Mucosa of stomach (tissue), 1 donor: Measurements from ENCODE around the gene CTIF.
"Not testable (repeated sequence)": the region's sequence is repeated elsewhere in the genome, so short reads cannot be mapped to it uniquely, and the experiment has no call there.

Source experiments
- H3K27me3 ChIP-seq: one replicate; pipeline ENCODE4 v1.7.0; 2013; ENCODE audit warnings: mild to moderate bottlenecking, low read length; ENCODE audit not compliant: control insufficient read depth, insufficient read depth
- H3K36me3 ChIP-seq: one replicate; pipeline ENCODE4 v1.7.0; 2013; ENCODE audit warnings: low read length; ENCODE audit not compliant: control insufficient read depth, insufficient read depth
- H3K4me1 ChIP-seq: one replicate; pipeline ENCODE4 v1.7.0; 2013; ENCODE audit warnings: mild to moderate bottlenecking, low read length; ENCODE audit not compliant: control insufficient read depth, insufficient read depth
- H3K4me3 ChIP-seq: one replicate; pipeline ENCODE4 v1.7.0; 2013; ENCODE audit warnings: low read length
- H3K9ac ChIP-seq: one replicate; pipeline ENCODE4 v1.7.0; 2013; ENCODE audit warnings: mild to moderate bottlenecking, low read length, moderate library complexity
- H3K9me3 ChIP-seq: one replicate; pipeline ENCODE4 v1.7.0; 2013; ENCODE audit warnings: mild to moderate bottlenecking, low read length, moderate library complexity; ENCODE audit not compliant: control insufficient read depth
- donor health status: Pancreatic carcinoma.

CTIF gene

GRCh38 chr18:48708807-48709206 is 170.0 kb downstream of the CTIF start:
- Histone ChIP-seq H3K9ac (no peak overlapping the region), H3K9me3 (no peaks in the 10 kb centered on the region), H3K4me1 (no peaks in the 10 kb centered on the region), H3K36me3 (no peaks in the 10 kb centered on the region), H3K4me3 (no peak overlapping the region), H3K27me3 (no peaks in the 10 kb centered on the region)

GRCh38 chr18:48709371-48710062 is 170.7 kb downstream of the CTIF start:
- Histone ChIP-seq H3K27me3 (no peaks in the 10 kb centered on the region), H3K36me3 (no peaks in the 10 kb centered on the region), H3K4me3 (no peak overlapping the region), H3K4me1 (no peaks in the 10 kb centered on the region), H3K9me3 (no peaks in the 10 kb centered on the region), H3K9ac (no peak overlapping the region)

GRCh38 chr18:48711651-48712486 is 173.0 kb downstream of the CTIF start:
- no peak overlapping the region for H3K9ac ChIP-seq

GRCh38 chr18:48713309-48713708 is 174.5 kb downstream of the CTIF start:
- H3K4me1 ChIP-seq = no peaks in the 10 kb centered on the region
- no peaks in the 10 kb centered on the region for H3K9me3 ChIP-seq
- no peaks in the 10 kb centered on the region for H3K27me3 ChIP-seq
- no peak overlapping the region for H3K9ac ChIP-seq
- H3K36me3 ChIP-seq = no peaks in the 10 kb centered on the region
- no peak overlapping the region for H3K4me3 ChIP-seq

More at GRCh38 chr18:48711651-48712486, 173.0 kb downstream of the CTIF start:
- Histone ChIP-seq H3K36me3 (no peaks in the 10 kb centered on the region), H3K4me3 (no peak overlapping the region), H3K27me3 (no peaks in the 10 kb centered on the region), H3K4me1 (no peaks in the 10 kb centered on the region), H3K9me3 (no peaks in the 10 kb centered on the region)

GRCh38 chr18:48714873-48715272 is 176.0 kb downstream of the CTIF start:
- no peaks in the 10 kb centered on the region for H3K36me3 ChIP-seq
- no peak overlapping the region for H3K4me3 ChIP-seq
- H3K9ac ChIP-seq = no peak overlapping the region
- no peaks in the 10 kb centered on the region for H3K9me3 ChIP-seq
- H3K27me3 ChIP-seq = no peaks in the 10 kb centered on the region
- H3K4me1 ChIP-seq = no peaks in the 10 kb centered on the region

GRCh38 chr18:48715711-48716361 is 177.0 kb downstream of the CTIF start:
- no peak overlapping the region for H3K4me3 ChIP-seq
- H3K9ac ChIP-seq = no peak overlapping the region
- H3K27me3 ChIP-seq = no peaks in the 10 kb centered on the region
- H3K9me3 ChIP-seq = no peaks in the 10 kb centered on the region
- H3K4me1 ChIP-seq = no peaks in the 10 kb centered on the region
- no peaks in the 10 kb centered on the region for H3K36me3 ChIP-seq

GRCh38 chr18:48717227-48717626 is 178.4 kb downstream of the CTIF start:
- not testable (repeated sequence) for H3K9me3 ChIP-seq, H3K36me3 ChIP-seq, H3K9ac ChIP-seq, H3K4me3 ChIP-seq, H3K4me1 ChIP-seq, H3K27me3 ChIP-seq

GRCh38 chr18:48718251-48718959 is 179.6 kb downstream of the CTIF start:
- H3K9me3 ChIP-seq = no peaks in the 10 kb centered on the region
- no peaks in the 10 kb centered on the region for H3K4me1 ChIP-seq
- H3K9ac ChIP-seq = no peak overlapping the region
- H3K36me3 ChIP-seq = no peaks in the 10 kb centered on the region
- no peaks in the 10 kb centered on the region for H3K27me3 ChIP-seq
- H3K4me3 ChIP-seq = no peak overlapping the region

- Histone ChIP-seq H3K9ac (no peak overlapping the region), H3K36me3 (no peaks in the 10 kb centered on the region), H3K9me3 (no peaks in the 10 kb centered on the region), H3K4me3 (no peak overlapping the region), H3K27me3 (no peaks in the 10 kb centered on the region), H3K4me1 (no peaks in the 10 kb centered on the region)
Observed at GRCh38 chr18:48719388-48719787, 180.6 kb downstream of the CTIF start.

GRCh38 chr18:48719974-48720654 is 181.3 kb downstream of the CTIF start:
- H3K4me1 ChIP-seq = no peaks in the 10 kb centered on the region
- no peaks in the 10 kb centered on the region for H3K9me3 ChIP-seq
- H3K9ac ChIP-seq = no peak overlapping the region
- no peaks in the 10 kb centered on the region for H3K36me3 ChIP-seq
- H3K27me3 ChIP-seq = no peaks in the 10 kb centered on the region
- H3K4me3 ChIP-seq = no peak overlapping the region

- Histone ChIP-seq H3K4me1 (no peaks in the 10 kb centered on the region), H3K9ac (no peak overlapping the region), H3K36me3 (no peaks in the 10 kb centered on the region), H3K27me3 (no peaks in the 10 kb centered on the region), H3K9me3 (no peaks in the 10 kb centered on the region), H3K4me3 (no peak overlapping the region)
Observed at GRCh38 chr18:48720655-48721025, 181.8 kb downstream of the CTIF start.
